D721Med (cell line): ENCODE results near the gene RNF151.

Experiments used
- DNase-seq: peaks from one replicate; pipeline ENCODE4 v3.0.0; 2011; ENCODE audit warnings: low spot score; ENCODE audit not compliant: insufficient read length
- FAIRE-seq: peaks from 2 replicates; lab custom pipeline; 2011; peaks lifted over from hg19 to GRCh38; lab: Jason Lieb, UNC
- TF ChIP-seq, protein P1 (sequence below): IDR thresholded peaks from 2 replicates; pipeline ENCODE4 v1.5.1; 2012; ENCODE audit warnings: mild to moderate bottlenecking, control low read depth; ENCODE audit not compliant: insufficient read depth; ENCODE audit errors: missing control alignments

RNF151 gene

DNA sequence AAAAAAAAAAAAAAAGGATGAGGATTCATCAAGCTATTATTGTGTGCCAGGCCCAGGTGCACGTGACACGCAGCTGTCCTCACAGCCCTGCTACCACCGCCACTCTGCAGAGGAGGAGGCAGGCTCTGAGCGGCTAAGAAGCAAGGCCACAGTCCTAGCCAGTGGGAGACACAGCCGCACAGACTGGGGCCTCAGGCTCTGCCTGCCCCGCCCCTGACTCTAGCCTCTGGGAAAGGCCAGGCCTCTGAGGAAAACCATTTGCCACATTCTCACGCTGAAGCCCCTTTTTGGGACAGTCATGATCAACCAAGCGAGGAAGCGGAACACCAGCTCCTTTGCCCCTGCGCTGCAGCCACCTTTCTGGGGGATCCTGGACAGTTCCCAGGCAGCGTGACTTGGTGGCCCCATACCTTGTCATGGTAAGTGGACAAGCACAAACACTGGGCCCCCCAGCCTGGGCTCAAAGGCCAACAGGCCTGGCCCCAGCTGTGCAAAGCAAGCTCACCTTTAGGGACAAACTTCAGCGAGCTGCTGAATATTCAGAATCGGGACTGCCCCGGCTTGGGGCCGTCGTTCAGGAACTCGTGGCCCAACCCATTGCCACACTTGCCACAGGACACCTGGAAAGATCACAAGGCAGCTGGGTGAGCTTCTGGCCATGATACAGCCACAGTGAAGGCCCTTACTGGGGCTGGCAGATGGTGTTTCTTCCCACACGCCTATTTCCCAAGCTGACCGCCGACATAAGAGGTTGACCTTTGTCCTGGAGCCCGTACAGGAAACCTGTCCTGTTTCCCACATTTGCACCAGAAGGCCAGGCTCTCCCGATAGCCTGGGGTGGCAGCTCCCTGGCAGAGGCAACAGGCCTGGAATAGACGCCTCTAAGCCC lies 26.1 kb upstream of the RNF151 start:
- FAIRE-seq (no peak), DNase-seq (no peak)
- TF ChIP-seq, protein P1, sequence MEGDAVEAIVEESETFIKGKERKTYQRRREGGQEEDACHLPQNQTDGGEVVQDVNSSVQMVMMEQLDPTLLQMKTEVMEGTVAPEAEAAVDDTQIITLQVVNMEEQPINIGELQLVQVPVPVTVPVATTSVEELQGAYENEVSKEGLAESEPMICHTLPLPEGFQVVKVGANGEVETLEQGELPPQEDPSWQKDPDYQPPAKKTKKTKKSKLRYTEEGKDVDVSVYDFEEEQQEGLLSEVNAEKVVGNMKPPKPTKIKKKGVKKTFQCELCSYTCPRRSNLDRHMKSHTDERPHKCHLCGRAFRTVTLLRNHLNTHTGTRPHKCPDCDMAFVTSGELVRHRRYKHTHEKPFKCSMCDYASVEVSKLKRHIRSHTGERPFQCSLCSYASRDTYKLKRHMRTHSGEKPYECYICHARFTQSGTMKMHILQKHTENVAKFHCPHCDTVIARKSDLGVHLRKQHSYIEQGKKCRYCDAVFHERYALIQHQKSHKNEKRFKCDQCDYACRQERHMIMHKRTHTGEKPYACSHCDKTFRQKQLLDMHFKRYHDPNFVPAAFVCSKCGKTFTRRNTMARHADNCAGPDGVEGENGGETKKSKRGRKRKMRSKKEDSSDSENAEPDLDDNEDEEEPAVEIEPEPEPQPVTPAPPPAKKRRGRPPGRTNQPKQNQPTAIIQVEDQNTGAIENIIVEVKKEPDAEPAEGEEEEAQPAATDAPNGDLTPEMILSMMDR, result no peak

DNA sequence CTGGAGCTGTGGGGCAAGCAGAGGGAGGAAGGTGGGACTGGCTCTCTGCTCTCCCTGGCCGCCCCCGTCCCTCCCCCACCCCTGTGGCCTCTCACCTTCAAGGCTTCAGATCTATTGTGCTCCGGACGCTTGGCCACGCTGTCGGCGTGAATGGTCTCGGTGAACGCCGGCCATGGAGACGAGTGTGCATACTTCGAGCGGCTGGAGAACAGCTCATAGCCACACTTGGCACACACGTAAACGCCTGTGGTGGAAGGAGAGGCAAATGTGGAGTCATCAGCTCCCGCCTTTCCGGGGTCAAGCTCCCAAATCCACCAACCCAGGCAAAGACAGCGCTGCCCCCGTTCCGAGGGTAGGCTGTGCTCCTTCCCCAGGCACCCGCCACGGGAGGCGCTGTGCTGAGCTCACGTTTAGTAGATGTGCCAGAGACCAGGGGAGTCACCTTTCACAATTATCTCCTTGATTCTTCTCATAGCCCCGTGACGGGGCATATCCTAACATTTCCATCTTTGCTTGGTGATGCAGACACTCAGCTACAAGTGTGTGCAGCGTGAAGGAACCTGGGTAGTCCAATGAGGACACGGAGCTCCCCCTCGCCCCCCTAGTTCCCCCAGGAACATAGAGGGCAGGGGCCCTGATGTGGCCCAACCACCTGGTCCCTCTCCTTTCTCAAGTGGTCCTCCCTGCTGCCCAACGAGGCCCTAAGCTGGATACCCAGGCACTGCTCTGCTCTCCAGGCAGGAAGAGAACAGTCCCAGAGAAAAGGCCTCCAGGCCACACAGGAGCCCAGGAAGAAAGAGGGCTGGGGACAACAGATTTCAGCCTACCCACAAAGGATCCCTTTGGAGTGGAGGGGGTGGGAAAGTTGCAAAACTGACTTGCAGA lies 25.3 kb upstream of the RNF151 start:
- TF ChIP-seq, protein P1, result peak; percentile 11
- DNase-seq (no peak), FAIRE-seq (no peak)

- DNase-seq (no peak), FAIRE-seq (no peak)
- TF ChIP-seq, protein P1, result no peak
These were observed 24.4 kb upstream of the RNF151 start for GRCh38 chr16:1942047-1942809.

GRCh38 chr16:1942810-1943726 lies 23.6 kb upstream of the RNF151 start, which contains the start of gene MSRB1:
MSRB1 (minus strand) TSS chr16:1943199; CDS start chr16:1943156, 43 bp downstream.
- no peak for FAIRE-seq

DNA sequence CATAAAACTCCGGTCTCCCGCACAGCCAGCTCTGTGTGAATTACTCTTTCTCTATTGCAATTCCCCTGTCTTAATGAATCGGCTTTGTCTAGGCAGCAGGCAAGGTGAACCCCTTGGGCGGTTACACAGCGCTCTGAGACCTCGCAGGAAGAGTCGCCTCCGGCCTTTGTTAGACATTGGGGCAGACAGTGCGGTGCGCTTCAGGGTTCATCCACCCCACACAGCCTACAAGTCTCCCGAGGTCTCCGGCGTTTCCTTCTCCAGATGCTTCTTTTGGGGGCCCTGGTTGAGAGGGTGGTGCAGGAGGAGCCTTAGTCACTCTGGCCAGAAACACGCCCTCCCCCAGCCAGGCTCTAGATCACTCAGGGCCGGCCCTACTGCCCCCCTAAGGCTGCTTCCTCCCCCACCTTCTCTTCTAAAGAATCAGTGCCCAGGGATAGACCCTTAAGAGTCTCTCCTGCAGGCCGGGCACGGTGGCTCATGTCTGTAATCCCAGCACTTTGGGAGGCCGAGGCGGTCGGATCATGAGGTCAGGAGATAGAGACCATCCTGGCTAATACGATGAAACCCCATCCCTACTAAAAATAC lies 21.9 kb upstream of the RNF151 start:
- TF ChIP-seq, protein P1, result no peak
- DNase-seq, result no peak
- no peak for FAIRE-seq

More at GRCh38 chr16:1942810-1943726, 23.6 kb upstream of the RNF151 start, which contains the start of gene MSRB1:
- TF ChIP-seq, protein P1, result no peak
- peak; percentile 99 for DNase-seq
